Right lung (tissue), 5 donors: ENCODE data around the gene NDUFS5. TPM values are rescaled to one million over a fixed set of nuclear protein-coding genes. Genes with fewer than 3 reads are reported as not detected.
"Not testable (repeated sequence)": the region's sequence is repeated elsewhere in the genome, so short reads cannot be mapped to it uniquely, and the experiment has no call there.

Source experiments
- DNase-seq, 2 donors: peaks; one replicate each; pipeline ENCODE4 v3.0.0-alpha.2; 2013
- polyA plus RNA-seq, 5 donors: library from polyadenylated mRNA; unstranded; fragments of 120-200 nt; gene quantifications; one replicate each; pipeline versions ENCODE4 v1.2.1 to v1.2.3, GENCODE V29; 2013; ENCODE audit warnings: inconsistent platforms in 1 of 5, low replicate concordance in 1 of 5; ENCODE audit not compliant: insufficient read length in 5 of 5, insufficient read depth in 1 of 5

NDUFS5 gene
- polyA plus RNA-seq, 5 donors: 216 to 355 (median 229) TPM

DNA sequence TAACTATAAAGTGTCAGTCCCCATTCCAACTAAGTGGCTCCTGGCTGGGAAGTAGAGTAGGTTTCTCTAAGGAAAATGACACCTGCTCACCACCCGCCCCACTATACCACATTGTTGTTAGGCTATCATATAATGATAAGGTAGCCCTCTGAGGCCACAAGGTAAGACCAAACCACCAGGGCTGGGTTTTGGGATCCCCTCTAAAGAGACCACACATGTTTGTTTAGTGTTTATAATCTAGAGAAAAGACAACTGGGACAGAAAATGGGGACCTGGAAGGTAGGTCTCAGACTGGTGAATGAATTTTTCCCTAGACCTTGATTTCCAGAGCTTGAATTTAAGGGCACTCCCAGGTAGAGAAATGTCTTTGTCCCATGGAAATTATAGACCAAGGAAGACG, 19.9 kb upstream of the NDUFS5 start:
- no peak for DNase-seq

DNA sequence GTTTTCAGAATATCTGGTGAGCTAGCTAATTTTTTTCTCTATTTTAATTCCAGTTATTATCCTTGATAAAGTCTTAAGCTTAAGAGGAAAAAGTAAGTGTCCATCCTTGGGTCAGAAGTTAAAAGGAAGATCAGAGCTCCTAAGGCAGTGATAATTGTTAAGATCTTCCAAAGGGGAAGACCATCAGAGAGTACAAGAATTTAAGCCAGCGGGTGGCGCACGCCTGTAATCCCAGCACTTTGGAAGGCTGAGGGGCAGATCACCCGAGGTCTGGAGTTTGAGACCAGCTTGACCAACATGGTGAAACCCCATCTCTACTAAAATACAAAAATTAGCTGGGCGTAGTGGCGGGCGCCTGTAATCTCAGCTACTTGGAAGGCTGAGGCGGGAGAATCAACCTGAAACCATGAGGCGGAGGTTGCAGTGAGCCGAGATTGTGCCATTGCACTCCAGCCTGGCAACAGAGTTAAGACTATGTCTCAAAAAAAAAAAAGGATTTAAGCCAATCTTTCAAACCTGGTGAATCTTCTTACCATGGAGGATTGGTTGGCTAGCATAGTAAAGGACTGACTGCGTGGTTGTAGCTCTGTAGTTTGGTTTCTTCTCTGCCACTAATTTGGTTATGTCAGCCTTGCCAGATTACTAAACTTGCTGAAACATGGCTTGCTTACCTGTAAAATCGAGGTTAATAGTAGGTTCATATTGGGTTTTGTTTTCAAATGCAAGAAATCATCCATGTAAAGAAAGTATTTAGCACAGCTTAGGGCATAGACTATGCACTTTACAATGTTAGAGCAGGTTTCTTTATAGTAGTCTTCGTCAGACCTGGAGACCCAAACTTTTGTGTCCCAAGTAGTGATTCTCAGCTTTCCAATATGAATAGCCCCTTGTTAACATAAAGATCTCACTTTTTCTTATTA, 19.2 kb upstream of the NDUFS5 start:
- DNase-seq: no peak

- DNase-seq: not testable (repeated sequence)
These were observed 11.2 kb upstream of the NDUFS5 start for GRCh38 chr1:39014956-39015355.

- no peak for DNase-seq
These were observed 9.5 kb upstream of the NDUFS5 start for GRCh38 chr1:39016604-39017171.

GRCh38 chr1:39017266-39017665, 8.9 kb upstream of the NDUFS5 start:
- no peak for DNase-seq

GRCh38 chr1:39020494-39020893, 5.7 kb upstream of the NDUFS5 start:
- not testable (repeated sequence) for DNase-seq

GRCh38 chr1:39021426-39021825, 4.7 kb upstream of the NDUFS5 start:
- DNase-seq: no peak

GRCh38 chr1:39023140-39023539, 3.0 kb upstream of the NDUFS5 start:
- no peak for DNase-seq

DNA sequence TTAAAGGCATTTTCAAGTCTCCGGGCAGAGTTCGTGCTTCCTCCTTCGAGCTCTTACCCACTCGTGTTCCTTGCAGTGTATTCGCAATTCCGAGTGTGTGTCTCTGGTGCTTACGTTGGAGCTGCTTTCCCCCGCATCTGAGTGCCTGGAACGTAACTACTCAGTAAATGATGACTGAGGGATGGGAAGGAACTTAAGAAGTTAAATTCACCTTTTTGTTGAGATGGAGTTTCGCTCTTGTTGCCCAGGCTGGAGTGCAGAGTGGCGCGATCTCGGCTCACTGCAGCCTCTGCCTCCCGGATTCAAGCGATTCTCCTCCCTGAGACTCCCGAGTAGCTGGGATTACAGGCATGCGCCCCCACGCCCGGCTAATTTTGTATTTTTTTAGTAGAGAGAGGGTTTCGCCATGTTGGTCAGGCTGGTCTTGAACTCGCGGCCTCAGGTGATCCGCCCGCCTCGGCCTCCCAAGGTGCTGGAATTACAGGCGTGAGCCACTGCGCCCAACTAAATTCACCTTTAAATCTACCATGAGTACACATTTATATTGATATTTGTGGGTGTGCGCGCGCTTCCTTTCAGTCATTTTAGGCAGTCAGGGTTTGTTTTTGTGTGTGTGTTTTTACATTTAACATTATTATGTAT, 837 bp downstream of the NDUFS5 start:
- DNase-seq: no peak

DNA sequence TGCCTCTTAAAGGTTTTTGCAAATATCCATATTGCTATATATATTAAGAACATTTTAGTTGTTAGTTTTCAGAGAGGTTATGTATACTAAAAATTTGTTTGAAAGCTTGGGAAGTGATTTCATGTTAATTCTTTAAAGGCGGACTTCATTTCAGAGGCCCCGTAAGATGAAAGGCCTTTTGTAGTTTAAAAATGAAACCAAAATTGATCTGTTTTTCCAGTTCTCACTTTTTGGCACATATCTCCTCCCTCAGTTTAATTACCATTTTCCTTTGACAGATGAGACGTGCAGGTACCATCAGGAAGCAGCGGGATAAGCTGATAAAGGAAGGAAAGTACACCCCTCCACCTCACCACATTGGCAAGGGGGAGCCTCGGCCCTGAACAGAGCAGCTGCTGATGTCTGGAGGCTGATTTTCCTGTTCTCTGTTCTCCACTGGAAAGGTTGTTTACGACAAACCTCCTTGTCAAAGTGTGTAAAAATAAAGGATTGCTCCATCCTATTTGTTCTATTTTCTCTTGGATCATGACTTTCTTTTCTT, 8.0 kb downstream of the NDUFS5 start:
- no peak for DNase-seq

DNA sequence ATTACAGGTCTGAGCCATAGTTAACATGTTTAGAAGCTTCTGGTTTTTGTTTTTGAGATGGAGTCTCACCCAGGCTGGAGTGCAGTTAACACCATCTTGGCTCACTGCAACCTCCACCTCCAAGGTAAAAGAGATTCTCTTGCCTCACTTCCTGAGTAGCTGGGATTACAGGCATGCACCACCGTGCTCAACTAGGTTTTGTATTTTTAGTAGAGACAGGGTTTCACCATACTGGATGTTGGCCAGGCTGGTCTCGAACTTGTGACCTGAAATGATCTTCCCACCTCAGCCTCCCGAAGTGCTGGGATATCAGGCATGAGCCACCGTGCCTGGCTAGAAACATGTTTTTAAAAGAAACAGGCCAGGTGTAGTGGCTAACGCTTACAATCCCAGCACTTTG, 10.5 kb downstream of the NDUFS5 start:
- no peak for DNase-seq

GRCh38 chr1:39043513-39043912, 17.4 kb downstream of the NDUFS5 start:
- DNase-seq: no peak

GRCh38 chr1:39044762-39045161, 18.6 kb downstream of the NDUFS5 start:
- no peak for DNase-seq

DNA sequence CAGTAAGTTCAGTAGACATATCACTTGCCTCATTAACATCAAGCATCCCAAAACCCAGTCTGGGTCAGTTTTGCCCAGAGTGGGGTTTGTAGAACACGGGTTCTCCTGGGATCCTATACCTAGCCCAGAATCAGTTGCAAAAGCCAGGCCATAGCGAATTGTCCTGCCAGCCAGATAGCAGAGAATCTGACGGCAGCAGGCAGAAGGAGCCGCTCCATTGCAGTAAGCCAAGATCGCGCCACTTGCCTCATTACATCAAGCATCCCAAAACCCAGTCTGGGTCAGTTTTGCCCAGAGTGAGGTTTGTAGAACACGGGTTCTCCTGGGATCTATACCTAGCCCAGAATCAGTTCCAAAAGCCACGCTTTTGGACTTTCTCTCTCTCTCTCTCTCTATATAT, 19.1 kb downstream of the NDUFS5 start:
- DNase-seq: no peak

- no peak for DNase-seq
These were observed 20.6 kb downstream of the NDUFS5 start for GRCh38 chr1:39046613-39047210.

DNA sequence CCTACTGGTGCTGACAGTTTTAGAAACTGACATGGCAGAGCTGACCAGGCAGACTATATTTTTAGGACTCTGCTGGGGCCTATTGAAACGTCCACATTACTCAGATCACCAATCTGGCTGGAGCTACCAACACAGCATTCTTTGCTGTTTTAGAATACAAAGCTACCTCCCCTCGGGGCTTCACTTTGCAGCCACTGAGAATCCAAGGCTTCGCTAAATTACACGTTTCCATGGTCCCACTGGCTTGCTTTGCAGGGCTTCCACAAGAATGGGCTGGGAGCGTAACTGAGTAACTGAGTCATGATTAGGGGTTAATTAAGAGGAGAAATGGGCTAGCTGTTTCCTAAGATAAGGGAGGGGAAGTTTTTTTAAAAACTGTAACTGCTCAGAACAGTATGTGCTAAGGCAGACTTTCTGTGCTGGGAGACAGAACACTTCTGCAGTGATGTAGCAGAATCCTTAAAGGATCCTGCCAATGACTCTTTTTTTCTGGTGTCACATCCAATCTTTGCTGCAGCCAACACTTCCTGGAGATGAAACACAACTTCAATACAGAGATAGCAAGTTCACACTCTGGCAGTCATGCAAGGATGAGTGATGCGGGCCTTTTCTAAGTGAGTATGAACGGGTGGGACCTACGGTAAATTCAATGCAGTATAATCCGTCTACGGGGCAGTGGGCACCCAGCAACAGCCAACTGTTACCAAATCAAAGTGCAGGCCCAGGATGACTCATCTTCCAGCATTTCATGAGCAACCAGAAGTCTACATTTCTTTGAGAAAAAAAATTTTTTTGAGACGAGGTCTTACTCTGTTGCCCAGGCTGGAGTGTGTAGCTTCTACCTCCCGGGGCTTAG, 21.5 kb downstream of the NDUFS5 start:
- no peak for DNase-seq

GRCh38 chr1:39048745-39049370, 22.7 kb downstream of the NDUFS5 start:
- DNase-seq: no peak

- no peak for DNase-seq
These were observed 23.9 kb downstream of the NDUFS5 start for GRCh38 chr1:39050001-39050400.

GRCh38 chr1:39051193-39051850, 25.2 kb downstream of the NDUFS5 start:
- DNase-seq: not testable (repeated sequence)

DNA sequence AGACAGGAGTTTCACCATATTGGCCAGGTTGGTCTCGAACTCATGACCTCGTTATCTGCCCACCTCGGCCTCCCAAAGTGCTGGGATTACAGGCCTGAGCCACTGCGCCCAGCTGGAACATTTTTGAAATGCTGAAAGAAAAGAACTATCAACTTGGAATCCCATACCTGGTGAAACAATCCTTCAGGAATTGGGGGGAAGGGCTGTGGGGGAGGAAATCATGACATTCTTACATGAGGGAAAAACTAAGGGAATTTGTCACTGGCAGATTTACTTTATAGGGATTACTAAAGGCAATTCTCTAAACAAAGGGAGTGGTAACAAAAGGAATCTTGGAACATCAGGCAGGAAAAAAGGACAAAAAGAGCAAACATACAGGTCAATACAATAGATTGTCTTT, 25.8 kb downstream of the NDUFS5 start:
- DNase-seq: no peak
